ENCODE data around the gene SPATA17. TPM values are rescaled to one million over a fixed set of nuclear protein-coding genes. Genes with fewer than 3 reads are reported as not detected.
"Not testable (repeated sequence)": the region's sequence is repeated elsewhere in the genome, so short reads cannot be mapped to it uniquely, and the experiment has no call there.

Gene SPATA17
- total RNA-seq, result under 1 TPM in 2 of 4 donors, not detected in 2; 0.34 to 0.42 TPM
- under 1 TPM; 0.52 to 0.56 (median 0.56) TPM for polyA plus RNA-seq
- long read RNA-seq, donor 1, result 0 reads
- long read RNA-seq, donor 2, result 0 reads

GRCh38 chr1:217630711-217631591 is at the start of gene SPATA17, which contains the start of gene GPATCH2:
SPATA17 (plus strand) TSS chr1:217631344; CDS start chr1:217631379, 35 bp downstream.
GPATCH2 (minus strand) TSS chr1:217631090; CDS start chr1:217630971, 119 bp downstream.
- H3K27me3 ChIP-seq (ENCODE audit: insufficient read depth in 3 of 3, low read length in 2 of 3), result no peaks in the 10 kb centered on the region
- intact Hi-C loops (cut with DNase I), result no loop called here
- H3K4me1 ChIP-seq, result peaks cover 16% of the 10 kb centered on the region
- WGBS, 3 donors, result 1% methylated on average over 42 of the region's 42 CpGs
- H3K36me3 ChIP-seq (ENCODE audit: insufficient read depth in 1 of 2, low read depth in 1 of 2), result no peaks in the 10 kb centered on the region
- peak within 1 kb of the TSS; percentile 90 for H3K27ac ChIP-seq
- ATAC-seq (peak; percentile 89 to 99 (median 96)), DNase-seq (peak; percentile 76 to 88)
- peak within 1 kb of the TSS; percentile 78 for H3K4me3 ChIP-seq
- no peaks in the 10 kb centered on the region for H3K9me3 ChIP-seq
- TF ChIP-seq CTCF (IDR thresholded peaks at IDR 0.05), result peak; percentile 42

- H3K27ac ChIP-seq; ATAC-seq; intact Hi-C loops (cut with DNase I); H3K4me1 ChIP-seq; H3K4me3 ChIP-seq; H3K36me3 ChIP-seq (ENCODE audit: insufficient read depth in 1 of 2, low read depth in 1 of 2); H3K27me3 ChIP-seq (ENCODE audit: insufficient read depth in 3 of 3, low read length in 2 of 3); H3K9me3 ChIP-seq; DNase-seq: not testable (repeated sequence)
- whole genome bisulfite sequencing, 3 donors, result 96 to 97% (median 96%) methylated on average over 5 of the region's 5 CpGs
These were observed 46.8 kb upstream of the SPATA17 start for GRCh38 chr1:217584286-217584811.

GRCh38 chr1:217585577-217585976 is 45.6 kb upstream of the SPATA17 start:
- intact Hi-C loops (cut with DNase I), result no loop called here
- WGBS, 3 donors, result 94 to 97% (median 94%) methylated on average over 2 of the region's 2 CpGs

GRCh38 chr1:217586586-217586985 is 44.6 kb upstream of the SPATA17 start:
- DNase-seq (no peak), ATAC-seq (no peak)
- H3K27me3 ChIP-seq (ENCODE audit: insufficient read depth in 3 of 3, low read length in 2 of 3), result no peaks in the 10 kb centered on the region
- no peaks in the 10 kb centered on the region for H3K36me3 ChIP-seq (ENCODE audit: insufficient read depth in 1 of 2, low read depth in 1 of 2)
- 75 to 81% (median 79%) methylated on average over 4 of the region's 4 CpGs for whole genome bisulfite sequencing, 3 donors
- intact Hi-C loops (cut with DNase I), result no loop called here
- TF ChIP-seq CTCF (IDR thresholded peaks at IDR 0.05), result no peak
- no peak overlapping the region for H3K27ac ChIP-seq
- H3K4me3 ChIP-seq, result no peak overlapping the region
- no peaks in the 10 kb centered on the region for H3K9me3 ChIP-seq
- H3K4me1 ChIP-seq, result no peaks in the 10 kb centered on the region

More at GRCh38 chr1:217585577-217585976, 45.6 kb upstream of the SPATA17 start:
- TF ChIP-seq CTCF (IDR thresholded peaks at IDR 0.05), result no peak
- Histone ChIP-seq H3K4me1 (no peaks in the 10 kb centered on the region), H3K36me3 (ENCODE audit: insufficient read depth in 1 of 2, low read depth in 1 of 2) (no peaks in the 10 kb centered on the region), H3K4me3 (no peak overlapping the region), H3K27me3 (ENCODE audit: insufficient read depth in 3 of 3, low read length in 2 of 3) (no peaks in the 10 kb centered on the region), H3K27ac (no peak overlapping the region), H3K9me3 (no peaks in the 10 kb centered on the region)
- no peak for ATAC-seq
- no peak for DNase-seq

- Histone ChIP-seq H3K36me3 (ENCODE audit: insufficient read depth in 1 of 2, low read depth in 1 of 2) (no peaks in the 10 kb centered on the region), H3K4me1 (no peaks in the 10 kb centered on the region), H3K9me3 (no peaks in the 10 kb centered on the region), H3K4me3 (no peak overlapping the region), H3K27ac (no peak overlapping the region), H3K27me3 (ENCODE audit: insufficient read depth in 3 of 3, low read length in 2 of 3) (no peaks in the 10 kb centered on the region)
- no peak for TF ChIP-seq CTCF (IDR thresholded peaks at IDR 0.05)
- ATAC-seq (no peak), DNase-seq (no peak)
- intact Hi-C loops (cut with DNase I), result no loop called here
- WGBS, 3 donors, result 89 to 95% (median 90%) methylated on average over 2 of the region's 2 CpGs
These were observed 40.5 kb upstream of the SPATA17 start for GRCh38 chr1:217590598-217590997.

Measured in psoas muscle (tissue), 8 donors.